ENCODE measurements around the gene THSD4. TPM values are rescaled to one million over a fixed set of nuclear protein-coding genes. Genes with fewer than 3 reads are reported as not detected.

THSD4 gene
- total and polyA plus RNA-seq, 2 of the 8 experiments (the other 6 are each of a cell fraction or from before 2014, with no cell fraction given) = 2.5 to 6.2 TPM

- TF ChIP-seq TCF12 (IDR thresholded peaks at IDR 0.05; ENCODE audit: low read depth, low read length) (no peak), SP2 (IDR thresholded peaks at IDR 0.05; ENCODE audit: low read length) (no peak), CBX5 (IDR thresholded peaks at IDR 0.05; ENCODE audit: low read depth, low read length) (no peak)
These were observed 621.1 kb downstream of the THSD4 start (continued) for GRCh38 chr15:71736286-71736947.

Measured in H1 (cell line).